HUDEP-2 (cell line): ENCODE results near the gene GLDN.

Source experiments
- DNase-seq, 76 experiments: peaks; one replicate each; lab custom pipeline; 2025; ENCODE audit not compliant: unreplicated experiment in 76 of 76; lab: John Stamatoyannopoulos, UW

Gene GLDN

DNA sequence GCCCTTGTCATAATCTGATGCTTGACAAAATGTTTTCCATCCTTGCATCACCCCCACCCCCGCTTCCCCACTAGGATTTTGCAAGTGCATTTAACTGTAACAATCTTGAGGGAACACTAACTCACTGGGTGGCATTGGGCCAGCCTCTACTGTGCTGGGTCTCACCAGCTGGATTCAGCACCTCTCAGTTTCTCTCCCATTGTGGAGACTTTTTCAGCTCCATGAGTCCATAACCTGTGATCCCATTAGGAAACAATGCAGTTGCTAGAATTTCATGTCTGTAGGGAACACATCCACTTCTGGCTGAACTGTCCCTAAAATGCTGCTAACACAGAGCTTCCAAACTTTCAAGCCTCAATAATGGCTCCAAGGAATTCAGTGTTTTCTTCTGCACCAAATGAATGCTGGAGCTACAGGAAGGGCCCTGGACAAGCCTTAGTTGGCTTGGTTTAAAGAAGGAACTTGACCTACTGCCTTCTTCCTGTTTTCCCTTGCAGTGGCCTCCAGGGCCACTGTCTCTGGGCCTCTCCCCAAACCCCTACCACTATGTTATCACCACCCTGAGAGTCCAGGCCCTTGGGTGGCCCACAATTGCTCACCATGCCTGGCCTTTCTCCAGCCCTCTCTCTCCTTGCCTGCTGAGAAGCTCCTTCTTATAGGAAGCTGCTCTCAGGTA is 18.7 kb upstream of the GLDN start:
- no peak for DNase-seq

DNA sequence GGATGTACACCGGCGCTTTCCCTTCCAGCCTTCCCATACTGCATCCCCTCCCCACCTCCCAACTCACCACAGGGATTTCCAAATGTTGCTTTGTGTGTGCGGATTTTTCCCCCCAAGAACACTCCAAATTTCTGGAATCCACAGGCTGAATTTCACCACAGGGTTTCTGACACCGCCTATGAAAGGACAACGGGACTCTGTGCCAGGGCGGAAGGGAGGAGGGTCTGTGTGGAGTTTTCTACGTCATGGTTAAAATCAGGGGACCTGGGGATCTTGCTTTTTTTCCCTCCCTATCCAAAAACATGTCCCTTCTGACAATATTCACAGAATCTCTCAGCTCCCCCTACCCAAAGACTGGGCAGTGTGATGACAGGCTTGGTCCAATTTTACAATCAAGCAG is 17.7 kb upstream of the GLDN start:
- DNase-seq: no peak

DNA sequence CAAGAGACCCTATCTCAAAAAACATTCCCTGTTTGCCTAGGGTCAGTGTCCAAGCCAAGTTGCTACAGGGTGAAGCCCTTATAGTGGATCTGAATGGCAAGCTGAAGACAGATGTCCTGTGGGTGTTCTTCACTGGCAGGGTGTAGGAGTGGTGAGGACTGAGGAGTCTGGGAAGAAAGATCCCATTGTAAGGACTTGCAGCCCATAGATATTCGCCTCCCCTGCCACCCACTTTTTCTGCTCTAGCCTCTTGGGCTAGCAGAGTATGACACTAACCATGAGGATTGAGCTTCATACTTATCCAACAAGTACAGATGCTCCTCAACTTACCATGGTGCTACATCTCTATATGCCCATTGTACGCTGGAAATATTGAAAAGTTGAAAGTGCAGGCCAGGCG is 16.3 kb upstream of the GLDN start:
- DNase-seq: no peak

DNA sequence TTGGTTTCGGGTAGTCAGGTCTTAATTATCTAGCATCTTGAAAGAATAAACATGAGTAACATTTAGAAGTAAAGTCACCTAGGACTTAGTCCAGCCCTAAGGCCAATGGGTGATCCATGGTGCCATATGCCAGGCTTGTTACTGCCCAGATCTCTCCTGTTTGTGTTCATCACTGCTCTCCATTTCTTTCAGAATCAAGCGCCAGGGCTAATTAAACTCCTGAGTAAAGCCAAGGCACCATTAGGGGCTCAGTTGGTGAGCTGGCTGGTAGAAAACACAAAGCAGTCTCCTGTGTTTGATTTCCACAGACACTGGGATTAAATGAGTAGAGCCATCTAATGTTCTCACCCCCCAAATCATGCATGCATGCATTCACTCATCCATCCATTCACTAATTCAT is 14.4 kb upstream of the GLDN start:
- no peak for DNase-seq

DNA sequence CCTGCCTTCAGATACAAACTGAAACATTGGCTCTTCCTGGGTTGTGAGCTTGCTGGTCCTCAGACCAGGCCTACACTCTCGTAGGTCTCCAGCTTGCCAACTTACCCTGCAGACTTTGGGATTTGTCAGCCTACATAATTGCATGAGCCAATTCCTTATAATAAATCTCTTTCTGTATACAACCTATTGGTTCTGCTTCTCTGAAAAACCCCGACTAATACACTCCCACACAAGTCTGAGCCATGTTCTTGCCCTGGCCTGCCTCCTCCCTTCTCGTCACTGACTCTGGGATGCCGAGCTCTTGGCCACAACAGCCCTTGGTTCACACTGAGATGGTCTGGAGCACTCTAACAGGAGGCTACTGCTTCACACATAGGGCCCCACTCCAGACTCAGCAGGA is 12.5 kb upstream of the GLDN start:
- DNase-seq: no peak

DNA sequence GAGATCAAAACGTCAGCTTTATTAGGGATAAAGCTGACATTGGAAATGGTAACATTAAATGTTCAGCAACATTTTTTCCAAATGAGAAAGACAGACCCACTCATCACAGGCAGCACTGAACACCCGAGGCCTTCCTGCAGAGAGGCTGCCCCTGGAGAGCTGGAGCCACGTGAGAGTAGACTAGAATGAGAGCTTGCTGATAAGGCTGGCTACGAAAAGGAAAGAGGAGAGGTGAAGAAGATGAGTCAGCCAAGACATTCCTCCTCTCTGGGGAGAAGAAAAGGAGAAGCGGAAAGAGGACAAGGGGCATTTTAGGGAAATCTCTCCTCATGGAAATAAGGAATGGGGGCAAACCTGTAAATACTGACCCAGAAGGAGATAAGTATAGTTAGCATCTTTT is 10.3 kb upstream of the GLDN start:
- DNase-seq: no peak

DNA sequence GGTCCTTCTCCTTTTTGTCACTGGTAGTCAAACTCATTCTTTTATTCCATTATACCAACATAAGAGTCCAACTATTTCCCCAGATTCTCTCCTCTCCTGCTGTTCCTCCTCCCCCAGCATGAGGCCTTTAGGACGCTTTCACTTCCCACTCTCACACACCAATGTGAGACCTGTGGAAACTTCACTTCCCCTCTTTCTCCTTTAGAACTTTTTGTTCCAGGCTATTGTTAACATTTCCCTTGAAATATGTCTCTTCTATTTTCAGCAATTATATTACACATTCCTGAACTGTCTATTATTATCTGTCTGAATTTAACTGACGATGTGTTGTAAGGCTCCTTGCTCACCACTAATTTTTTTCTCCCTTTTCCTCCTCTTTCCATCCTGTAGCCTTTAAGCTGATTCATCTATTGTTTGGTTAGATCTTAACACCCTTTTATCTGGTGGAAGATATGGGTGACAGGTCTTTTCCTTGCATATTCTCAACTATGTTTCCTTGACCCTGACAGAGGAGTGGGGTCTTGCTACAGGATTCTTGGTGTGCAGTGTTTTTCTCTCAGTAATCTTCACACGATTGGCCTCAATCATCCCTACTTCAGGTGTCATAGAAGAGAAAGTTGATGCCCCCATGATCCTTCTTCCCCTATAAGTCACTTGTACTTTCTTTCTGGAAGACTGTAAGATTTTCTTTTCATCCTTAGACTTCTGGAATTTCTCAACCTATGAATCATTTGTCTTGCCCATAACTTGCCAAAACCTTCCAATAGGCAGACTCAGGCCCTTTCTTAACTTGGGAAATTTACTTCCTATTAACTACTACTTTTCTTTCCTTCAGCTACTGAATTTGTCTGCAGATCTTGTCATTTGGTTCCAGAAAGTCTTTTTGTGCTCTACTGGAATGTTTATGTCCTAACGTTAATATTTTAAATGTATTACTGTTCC is 9.0 kb upstream of the GLDN start:
- DNase-seq: no peak

DNA sequence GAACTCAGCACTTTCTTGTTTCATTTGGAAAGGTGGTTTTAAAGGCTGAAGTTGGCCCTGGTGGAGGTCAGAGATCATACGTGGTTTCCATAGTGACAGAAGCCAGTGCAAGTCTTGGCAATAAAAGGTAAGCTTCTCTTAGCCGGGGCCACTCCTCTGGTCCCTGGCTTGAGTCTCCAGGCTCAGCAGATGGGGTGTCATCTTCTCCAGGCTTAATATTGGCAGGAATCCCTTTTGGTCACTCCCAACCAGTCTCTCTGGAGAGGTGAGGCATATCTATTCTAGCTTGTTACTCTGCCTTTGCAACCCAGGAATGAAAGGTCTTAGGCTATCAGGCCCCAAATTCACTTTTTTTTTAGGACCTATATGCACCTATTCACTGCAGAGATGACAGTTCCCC is 7.9 kb upstream of the GLDN start:
- DNase-seq: no peak

DNA sequence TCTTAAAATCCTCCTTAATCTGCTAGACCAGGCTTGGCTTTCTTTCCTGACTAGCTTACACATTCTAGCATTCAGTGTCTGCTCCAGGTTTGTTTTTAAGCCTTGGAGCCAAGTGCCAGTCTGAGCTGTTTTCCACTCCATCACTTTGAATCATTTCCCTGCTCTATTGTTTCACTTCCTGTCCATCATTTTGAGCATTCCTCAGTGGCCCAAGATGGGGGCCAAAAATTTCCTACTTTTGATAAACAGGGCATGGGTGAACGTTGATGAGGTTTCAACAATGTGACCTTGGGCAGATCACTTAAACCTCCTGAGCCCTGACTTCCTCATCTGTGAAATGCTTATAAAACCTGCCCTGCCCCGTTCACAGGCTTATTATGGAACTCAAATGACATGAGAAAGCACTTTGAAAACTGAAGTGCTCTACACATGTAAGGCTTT is 7.4 kb upstream of the GLDN start:
- DNase-seq: no peak

DNA sequence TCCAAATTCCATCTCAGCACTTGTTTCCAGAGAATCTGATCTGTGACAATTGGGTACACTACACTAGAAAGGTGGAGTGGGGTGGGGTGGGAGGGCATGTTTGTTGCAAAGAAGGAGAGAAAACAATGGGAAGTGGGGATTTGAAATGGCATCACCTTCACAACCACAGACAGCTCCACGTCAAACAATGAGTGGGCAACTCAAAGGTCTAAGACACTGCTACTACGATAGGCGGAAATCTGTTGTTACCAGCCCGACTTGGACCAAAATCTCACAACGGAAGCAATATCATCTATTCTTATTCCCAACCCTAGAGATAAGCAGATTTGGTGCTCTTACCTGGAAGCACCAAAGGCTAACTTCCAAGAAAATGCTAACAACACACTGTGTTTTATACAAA is 6.4 kb upstream of the GLDN start:
- DNase-seq: no peak

DNA sequence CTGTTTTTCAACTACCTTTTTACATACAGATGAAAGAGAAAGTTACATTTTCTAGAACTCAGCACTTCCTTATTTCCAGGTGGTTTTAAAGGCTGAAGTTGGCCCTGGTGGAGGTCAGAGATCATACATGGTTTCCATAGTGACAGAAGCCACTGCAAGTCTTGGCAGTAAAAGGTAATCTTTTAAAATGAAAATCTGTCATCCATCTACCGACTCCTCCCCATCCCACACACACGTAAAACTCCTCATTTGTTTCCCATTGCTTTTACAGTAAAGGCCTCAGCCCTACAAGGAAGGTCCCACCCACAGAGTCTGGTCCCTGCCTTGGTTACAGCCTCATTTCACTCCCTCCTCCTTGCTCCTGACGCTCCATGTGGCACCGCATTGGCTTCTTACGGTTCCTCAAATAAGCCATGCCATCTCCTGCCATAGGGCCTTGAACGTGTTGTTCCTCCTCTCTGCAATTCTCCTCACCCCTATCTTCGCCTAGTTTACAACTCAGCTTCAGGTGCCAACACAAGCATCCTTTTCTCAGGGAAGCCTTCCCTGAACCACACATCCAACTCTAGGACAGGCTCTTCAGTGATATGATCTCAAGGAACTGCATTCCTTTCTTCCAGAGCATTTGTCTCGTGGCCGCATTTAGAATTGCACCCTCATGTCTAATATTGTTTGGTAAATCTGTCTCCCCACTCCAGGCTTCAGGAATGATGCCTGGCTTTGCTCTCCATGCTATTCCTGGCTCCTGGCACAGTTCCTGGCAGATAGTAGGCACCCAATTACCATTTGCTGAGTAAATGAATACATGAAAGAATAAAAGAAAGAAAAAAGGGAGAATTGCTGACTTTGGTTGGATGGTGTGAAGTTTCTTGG is 5.7 kb upstream of the GLDN start:
- DNase-seq: no peak

DNA sequence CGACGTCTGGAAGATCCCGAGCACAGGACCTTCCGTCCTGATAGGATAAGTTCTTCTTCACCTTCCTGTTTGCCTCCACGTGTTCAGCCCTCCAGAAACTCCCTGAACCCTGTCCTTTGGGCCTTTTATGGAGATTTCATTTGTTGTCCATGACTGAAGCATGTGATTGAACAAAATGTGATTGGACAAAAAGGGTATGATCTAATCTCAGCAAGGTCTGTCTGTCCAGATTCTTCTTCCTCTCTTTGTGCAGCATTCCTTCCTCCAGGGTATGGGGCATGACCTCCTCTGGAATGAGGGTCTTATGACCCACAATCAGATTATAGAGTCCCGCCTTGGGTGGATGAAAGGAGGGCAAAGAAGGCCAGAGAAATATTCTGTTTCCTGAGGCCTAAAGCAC is 3.0 kb upstream of the GLDN start, which contains the start of gene CYP19A1:
Gene CYP19A1 (minus strand): TSS at position 101 of the 400 bp plus-strand sequence. CDS start 95,684 bp downstream, outside the sequence.
- DNase-seq: no peak

DNA sequence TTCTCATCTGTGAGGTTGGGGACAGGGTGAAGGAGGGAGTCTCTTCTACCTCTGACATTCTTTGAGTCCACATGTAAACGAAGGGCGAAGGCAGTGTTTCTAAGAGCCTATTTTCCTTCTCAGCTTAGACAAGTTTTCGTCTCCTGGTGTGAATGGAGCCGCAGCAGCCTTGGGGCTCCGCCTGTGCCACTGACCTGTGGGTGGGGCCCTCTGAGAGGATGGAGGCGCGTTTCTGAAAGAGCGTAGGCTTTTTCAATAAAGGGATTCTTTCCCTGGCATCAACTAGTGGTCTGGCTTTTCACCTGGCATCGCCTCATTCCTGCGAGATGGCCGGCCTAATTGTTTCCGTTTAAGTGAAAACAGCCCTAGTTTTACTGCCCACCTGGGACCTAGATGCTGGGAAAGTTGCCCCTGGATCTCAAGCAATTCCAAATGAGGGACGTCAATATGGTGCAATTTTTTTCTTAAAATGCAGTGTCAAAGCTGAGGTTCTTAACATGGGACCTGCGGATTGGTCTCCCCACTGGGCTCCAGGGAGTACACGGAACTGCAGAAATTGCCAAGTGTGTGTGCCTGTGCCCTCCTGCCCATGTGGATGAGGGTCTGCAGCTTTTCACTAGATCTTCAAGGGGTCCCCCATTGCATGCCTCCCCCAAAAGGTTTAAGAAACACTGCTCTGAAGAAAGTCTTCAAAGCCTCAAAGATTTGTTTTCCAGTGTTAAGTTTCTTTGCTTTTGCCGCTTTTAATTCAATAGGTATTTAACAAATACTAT is 958 bp downstream of the GLDN start:
- DNase-seq: no peak

DNA sequence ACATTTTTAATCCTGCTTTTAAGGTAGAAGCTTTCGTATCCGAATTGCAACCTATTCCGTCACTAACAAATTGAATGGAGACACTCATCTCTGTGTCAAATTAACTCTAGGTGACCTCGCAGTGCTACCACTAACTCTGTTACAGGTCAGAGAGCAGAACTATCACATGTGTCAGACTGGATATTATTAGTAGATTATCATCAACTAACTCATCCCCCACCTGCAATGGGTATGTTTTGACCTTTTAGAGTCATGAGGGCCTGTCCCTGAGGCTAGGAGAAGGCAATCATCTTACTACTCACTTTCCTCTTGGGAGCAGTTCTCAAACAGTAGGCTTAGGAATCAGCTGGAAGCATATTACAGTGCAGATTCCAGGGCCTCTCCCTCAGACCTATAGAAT is 2.0 kb downstream of the GLDN start:
- no peak for DNase-seq

DNA sequence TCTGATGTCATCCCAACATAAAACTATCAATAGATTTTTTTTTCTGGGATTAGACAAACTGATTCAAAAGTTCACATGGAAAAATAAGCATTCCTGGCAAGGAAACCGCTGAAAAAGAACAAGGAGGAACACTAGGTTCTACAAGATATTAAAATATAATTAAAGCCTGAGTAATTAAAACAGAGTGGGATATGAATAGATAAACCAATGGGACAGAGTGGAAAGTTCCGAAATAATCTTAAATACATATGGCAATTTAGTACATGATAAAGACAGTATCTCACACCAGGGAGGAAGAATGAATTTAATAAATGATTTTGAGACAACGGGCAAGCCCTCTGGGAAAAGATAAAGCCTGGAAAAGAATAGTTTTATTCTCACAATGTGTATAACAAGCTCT is 4.7 kb downstream of the GLDN start:
- DNase-seq: no peak

DNA sequence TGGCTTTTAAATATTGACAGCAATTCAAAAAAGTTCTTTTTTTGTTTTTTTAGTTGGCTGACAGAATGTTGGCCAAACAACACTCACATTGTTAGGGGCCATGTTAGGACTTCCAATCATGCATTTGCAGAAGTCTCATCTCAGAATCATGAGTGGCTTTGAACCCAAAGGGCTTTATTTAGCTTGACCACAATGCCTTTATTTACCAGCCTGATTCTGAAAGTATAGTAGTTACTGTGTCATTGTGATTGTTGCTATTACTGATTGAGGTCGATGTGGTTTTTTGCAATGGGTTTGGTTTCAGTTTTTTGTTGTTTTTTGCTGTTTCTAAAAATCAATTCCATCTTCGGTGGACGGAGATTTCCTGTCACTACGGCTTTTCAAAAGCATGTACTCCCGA is 7.2 kb downstream of the GLDN start:
- DNase-seq: no peak

DNA sequence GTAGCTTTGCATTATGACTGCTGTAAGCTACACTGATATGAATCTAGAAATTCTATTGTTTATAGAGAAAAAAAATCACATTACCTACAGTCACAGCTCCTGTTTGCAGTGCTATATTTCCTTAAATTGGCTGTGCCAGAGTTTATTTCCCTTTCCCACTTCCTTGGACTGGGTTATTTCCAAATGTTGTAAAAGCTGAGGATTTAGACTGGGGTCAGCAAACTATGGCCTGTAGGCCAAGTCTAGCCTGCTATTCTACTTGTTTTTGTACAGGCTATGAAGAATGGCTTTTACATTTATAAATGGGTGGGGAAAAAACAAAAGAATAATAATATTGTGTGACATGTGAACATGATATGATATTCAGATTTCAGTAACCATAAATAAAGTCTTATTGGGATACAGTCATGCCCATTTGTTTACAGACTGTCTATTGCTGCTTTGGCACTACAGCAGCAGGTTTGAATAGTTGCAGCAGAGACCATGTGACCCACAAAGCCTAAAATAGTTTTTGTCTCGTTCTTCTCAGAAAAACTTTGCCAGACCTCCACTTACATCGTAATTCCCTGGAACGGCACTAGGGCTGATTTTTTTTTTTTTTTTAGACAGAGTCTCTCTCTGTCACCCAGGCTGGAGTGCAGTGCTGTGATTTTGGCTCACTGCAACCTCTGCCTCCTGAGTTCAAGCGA is 7.8 kb downstream of the GLDN start:
- no peak for DNase-seq

DNA sequence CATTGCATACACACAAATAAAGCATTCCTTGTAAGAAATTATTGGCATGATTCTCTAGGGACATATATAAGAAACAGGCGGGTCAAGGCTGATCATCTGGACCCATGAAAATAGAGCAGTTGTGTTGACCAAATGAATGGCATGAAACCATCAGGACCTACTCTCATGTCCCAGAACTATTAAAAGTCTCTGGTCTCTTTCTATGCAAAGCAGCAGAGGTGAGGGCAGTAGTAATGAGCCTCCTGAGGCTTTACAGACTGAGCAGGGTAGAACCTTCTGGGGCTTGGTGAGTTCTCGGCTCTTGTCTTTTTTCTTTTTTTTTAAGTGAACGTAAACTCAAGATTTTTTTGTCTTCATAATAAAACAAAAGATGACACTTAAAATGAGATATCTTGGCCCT is 9.3 kb downstream of the GLDN start:
- no peak for DNase-seq

DNA sequence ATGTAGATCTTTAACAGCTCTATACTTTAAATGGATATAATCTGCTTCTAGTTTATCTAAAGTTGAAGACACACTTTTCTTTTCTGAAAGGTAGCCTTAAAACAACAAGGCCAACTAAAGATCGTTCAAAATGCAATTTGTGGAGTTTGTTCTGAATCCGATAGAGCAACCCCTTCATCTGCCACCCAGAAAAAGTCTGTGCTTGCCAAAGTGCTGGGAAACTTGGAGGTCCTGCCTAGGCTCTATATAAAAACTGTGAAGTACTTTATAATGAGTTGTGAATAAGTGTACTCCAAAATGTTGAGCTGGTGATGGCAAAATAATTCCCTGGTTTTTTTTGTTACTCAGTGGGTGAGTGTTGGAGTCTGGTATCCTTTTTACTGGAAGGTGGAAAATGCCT is 12.5 kb downstream of the GLDN start:
- DNase-seq: no peak

DNA sequence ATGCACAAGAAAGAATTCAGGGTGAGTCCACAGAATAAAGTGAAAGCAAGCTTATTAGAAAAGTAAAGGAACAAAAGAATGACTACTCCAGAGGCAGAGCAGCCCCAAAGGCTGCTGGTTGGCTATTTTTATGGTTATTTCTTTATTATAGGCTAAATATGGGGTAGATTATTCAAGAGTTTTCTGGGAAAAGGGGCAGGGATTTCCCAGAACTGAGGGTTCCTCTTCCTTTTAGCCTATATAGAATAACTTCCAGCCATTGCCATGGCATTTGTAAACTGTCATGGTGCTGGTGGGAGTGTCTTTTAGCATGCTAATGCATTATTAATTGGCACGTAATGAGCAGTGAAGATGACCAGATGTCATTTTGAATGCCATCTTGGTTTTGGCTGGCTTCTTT is 13.6 kb downstream of the GLDN start:
- DNase-seq: no peak
